ENCODE results near the gene AMIGO1. TPM values are rescaled to one million over a fixed set of nuclear protein-coding genes. Genes with fewer than 3 reads are reported as not detected.

Gene AMIGO1
- total RNA-seq, 1 donor from 2014 or later, result 4.7 TPM

DNA sequence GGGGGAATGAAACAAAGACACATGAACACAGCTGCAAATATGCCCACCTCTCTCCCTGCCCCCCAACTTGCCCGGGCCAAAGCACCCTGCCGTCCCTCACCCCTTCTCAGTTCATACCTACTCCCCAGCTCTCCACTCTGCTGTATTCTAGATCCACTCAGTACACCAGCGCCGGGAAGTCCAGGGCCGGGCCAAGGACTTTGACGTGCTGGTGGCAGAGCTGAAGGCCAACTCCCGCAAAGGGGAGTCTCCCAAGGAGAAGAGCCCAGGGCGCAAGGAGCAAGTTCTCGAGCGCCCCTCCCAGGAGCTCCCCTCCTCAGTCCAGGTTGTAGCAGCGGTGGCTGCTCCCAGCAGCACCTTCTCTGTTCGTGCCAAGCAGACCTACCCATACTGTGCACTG is 20.8 kb downstream of the AMIGO1 start:
- Histone ChIP-seq H3K4me1 (peaks cover 3 to 17% of the 10 kb centered on the region in 2 donors), H3K9me3 (no peaks in the 10 kb centered on the region), H3K27me3 (no peaks in the 10 kb centered on the region), H3K36me3 (no peaks in the 10 kb centered on the region), H3K27ac (no peak overlapping the region), H3K4me3 (no peak overlapping the region)
- no peak for DNase-seq (ENCODE audit: low spot score in 2 of 2)
- TF ChIP-seq CTCF (IDR thresholded peaks at IDR 0.05), result no peak
- intact Hi-C loops (cut with DNase I), result no loop called here

DNA sequence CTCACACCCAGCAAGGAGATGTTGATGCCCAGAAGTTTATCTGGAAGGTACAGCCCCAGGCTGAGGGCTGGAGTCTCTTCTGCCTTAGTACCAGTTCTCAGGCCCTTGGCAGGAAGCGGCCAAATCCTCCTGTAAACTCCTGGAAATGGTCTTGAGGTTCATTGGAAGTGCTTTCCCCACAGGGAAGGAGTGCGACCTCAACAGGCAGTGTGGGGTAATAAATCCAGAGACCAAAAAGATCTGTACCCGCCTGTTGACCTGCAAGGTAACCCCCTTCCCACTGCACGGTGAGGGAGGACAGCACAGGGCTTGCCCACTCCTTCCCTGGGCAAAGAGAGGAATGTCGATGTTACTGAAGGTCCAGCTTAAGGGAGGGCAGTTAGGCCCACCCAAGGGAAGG is 21.3 kb downstream of the AMIGO1 start:
- H3K9me3 ChIP-seq, result no peaks in the 10 kb centered on the region
- H3K36me3 ChIP-seq, result no peaks in the 10 kb centered on the region
- H3K4me3 ChIP-seq, result no peak overlapping the region
- TF ChIP-seq CTCF (IDR thresholded peaks at IDR 0.05), result no peak
- no peaks in the 10 kb centered on the region for H3K27me3 ChIP-seq
- H3K4me1 ChIP-seq, result peaks cover 3 to 12% of the 10 kb centered on the region in 2 donors
- H3K27ac ChIP-seq, result no peak overlapping the region
- intact Hi-C loops (cut with DNase I), result no loop called here
- no peak for DNase-seq (ENCODE audit: low spot score in 2 of 2)

DNA sequence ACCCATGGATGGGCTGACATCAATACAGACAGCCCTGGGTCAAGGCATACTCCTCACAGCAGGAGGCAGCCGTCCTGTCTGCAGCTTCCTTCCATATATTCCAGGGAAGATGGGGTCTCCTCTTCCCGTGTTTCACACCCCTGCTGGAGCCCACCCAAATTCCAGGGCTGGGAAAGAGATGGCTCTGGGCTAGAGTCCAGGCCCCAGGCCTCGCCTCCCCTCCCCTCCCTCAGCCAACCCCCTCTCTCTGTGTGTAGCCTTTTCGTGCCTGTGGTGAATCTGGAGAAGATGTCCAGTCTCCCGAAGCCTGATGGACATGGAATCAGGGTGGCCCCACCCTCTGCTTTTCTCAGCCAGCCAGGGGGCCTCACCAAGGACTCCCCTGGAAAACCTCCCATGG is 22.3 kb downstream of the AMIGO1 start:
- no peak for TF ChIP-seq CTCF (IDR thresholded peaks at IDR 0.05)
- Histone ChIP-seq H3K4me3 (no peak overlapping the region), H3K4me1 (peaks cover 6 to 12% of the 10 kb centered on the region in 2 donors), H3K27ac (no peak overlapping the region), H3K9me3 (no peaks in the 10 kb centered on the region), H3K36me3 (no peaks in the 10 kb centered on the region), H3K27me3 (no peaks in the 10 kb centered on the region)
- intact Hi-C loops (cut with DNase I), result no loop called here
- no peak for DNase-seq (ENCODE audit: low spot score in 2 of 2)

- no peak overlapping the region for H3K27ac ChIP-seq
- TF ChIP-seq CTCF (IDR thresholded peaks at IDR 0.05), result no peak
- H3K36me3 ChIP-seq, result no peaks in the 10 kb centered on the region
- no peaks in the 10 kb centered on the region for H3K9me3 ChIP-seq
- no peaks in the 10 kb centered on the region for H3K27me3 ChIP-seq
- H3K4me1 ChIP-seq, result peaks cover 6 to 12% of the 10 kb centered on the region in 2 donors
- peak overlapping the region; percentile 79 for H3K4me3 ChIP-seq
- intact Hi-C loops (cut with DNase I), result no loop called here
- DNase-seq (ENCODE audit: low spot score in 2 of 2), result no peak
These were observed 24.5 kb downstream of the AMIGO1 start for GRCh38 chr1:109485001-109485400.

GRCh38 chr1:109484519-109484975 is 25.0 kb downstream of the AMIGO1 start:
- Histone ChIP-seq H3K4me1 (peaks cover 6 to 12% of the 10 kb centered on the region in 2 donors), H3K9me3 (no peaks in the 10 kb centered on the region), H3K4me3 (peak overlapping the region; percentile 79), H3K27ac (peak overlapping the region in 1 of 2 donors; percentile 91), H3K36me3 (no peaks in the 10 kb centered on the region), H3K27me3 (no peaks in the 10 kb centered on the region)
- no peak for TF ChIP-seq CTCF (IDR thresholded peaks at IDR 0.05)
- intact Hi-C loops (cut with DNase I), result loop anchor here (5.0 kb wide), 1 partner anchor 202 kb away; the partner anchor contains the start of gene PSRC1
- DNase-seq (ENCODE audit: low spot score in 2 of 2), result no peak

Measured in ascending aorta (tissue), 2 donors.